H1 (cell line): Measurements from ENCODE around the gene CIBAR2. TPM values are rescaled to one million over a fixed set of nuclear protein-coding genes. Genes with fewer than 3 reads are reported as not detected.

Experiments used
- CTCF ChIA-PET: fragments of 300-600 bp; sonication (Branson Sonifier 250); formaldehyde crosslinking; loops from one replicate; lab custom pipeline; 2021; ENCODE audit not compliant: partially characterized antibody; lab: Charles Lee
- POLR2A ChIA-PET: fragments of 300-600 bp; sonication (Branson Sonifier 250); formaldehyde crosslinking; loops from one replicate; lab custom pipeline; 2021; ENCODE audit warnings: inconsistent platforms; ENCODE audit not compliant: partially characterized antibody; lab: Charles Lee
- DNase-seq, 2 experiments: peaks; one replicate each; pipeline versions ENCODE4 v3.0.0 to v3.0.0-alpha.2; 2010 to 2022; ENCODE audit warnings: low spot score in 2 of 2, low read depth in 1 of 2, mixed read lengths in 1 of 2
- FAIRE-seq: peaks from 2 replicates; lab custom pipeline; 2011; peaks lifted over from hg19 to GRCh38; lab: Jason Lieb, UNC
- H2AFZ ChIP-seq: 2 replicates; pipeline ENCODE4 v1.8.1; 2012; ENCODE audit warnings: low read length, inconsistent platforms
- H2AK5ac ChIP-seq: 2 replicates; pipeline ENCODE4 v1.6.1; 2013; ENCODE audit warnings: low read depth, low read length
- H2BK120ac ChIP-seq: replicated peaks from 2 replicates; pipeline ENCODE3; 2013; ENCODE audit warnings: low read depth, low read length, inconsistent platforms
- H2BK12ac ChIP-seq: 2 replicates; pipeline ENCODE4 v1.6.1; 2013; ENCODE audit warnings: low read depth, low read length
- H2BK15ac ChIP-seq: 2 replicates; pipeline ENCODE4 v1.6.1; 2013; ENCODE audit warnings: low read length
- H2BK20ac ChIP-seq: 2 replicates; pipeline ENCODE4 v1.6.1; 2013; ENCODE audit warnings: low read length
- H2BK5ac ChIP-seq: 2 replicates; pipeline ENCODE4 v1.6.1; 2013; ENCODE audit warnings: low read depth, low read length
- H3K14ac ChIP-seq: 2 replicates; pipeline ENCODE4 v1.6.1; 2013; ENCODE audit warnings: inconsistent platforms; ENCODE audit not compliant: insufficient read length
- H3K18ac ChIP-seq: 2 replicates; pipeline ENCODE4 v1.6.1; 2013; ENCODE audit warnings: low read length; ENCODE audit errors: extremely low read depth
- H3K23ac ChIP-seq: 2 replicates; pipeline ENCODE4 v1.6.1; 2013; ENCODE audit warnings: inconsistent platforms; ENCODE audit not compliant: insufficient read length
- H3K23me2 ChIP-seq: 2 replicates; pipeline ENCODE4 v1.6.1; 2013; ENCODE audit warnings: low read depth, low read length
- H3K27ac ChIP-seq: 2 replicates; pipeline ENCODE4 v1.6.1; 2011; ENCODE audit warnings: low read depth, low read length, inconsistent platforms
- H3K27me3 ChIP-seq, 4 experiments: replicated peaks in 1 of 4; 1 replicate in 1 of 4; 2 replicates in 3 of 4; pipeline versions ENCODE4 v1.6.1 to v1.8.1; 2011 to 2013; ENCODE audit warnings: low read length in 3 of 4, mild to moderate bottlenecking in 3 of 4, inconsistent platforms in 2 of 4, mixed read lengths in 2 of 4, moderate library complexity in 1 of 4; ENCODE audit not compliant: control insufficient read depth in 3 of 4, insufficient read depth in 3 of 4; ENCODE audit errors: extremely low read depth in 1 of 4
- H3K36me3 ChIP-seq, 4 experiments: 2 replicates each; pipeline versions ENCODE4 v1.6.1 to v1.8.1; 2011 to 2013; ENCODE audit warnings: mild to moderate bottlenecking in 4 of 4, low read length in 3 of 4, moderate library complexity in 2 of 4, control low read depth in 1 of 4, inconsistent platforms in 1 of 4; ENCODE audit not compliant: insufficient read depth in 4 of 4, control insufficient read depth in 2 of 4
- H3K4ac ChIP-seq: replicated peaks from 2 replicates; pipeline ENCODE3; 2013; ENCODE audit warnings: low read length, low read depth, mixed read lengths, inconsistent platforms; ENCODE audit not compliant: insufficient read length
- H3K4me1 ChIP-seq, 4 experiments: replicated peaks in 1 of 4; 1 replicate in 1 of 4; 2 replicates in 3 of 4; pipeline versions ENCODE4 v1.6.1 to v1.8.1; 2011 to 2013; ENCODE audit warnings: low read length in 3 of 4, inconsistent platforms in 2 of 4, mixed read lengths in 1 of 4; ENCODE audit not compliant: insufficient read depth in 4 of 4, control insufficient read depth in 3 of 4
- H3K4me2 ChIP-seq, 2 experiments: 2 replicates each; pipeline versions ENCODE4 v1.6.1 to v1.8.1; 2011 to 2013; ENCODE audit warnings: low read depth in 2 of 2, low read length in 2 of 2, control low read depth in 1 of 2, inconsistent platforms in 1 of 2, mild to moderate bottlenecking in 1 of 2; ENCODE audit not compliant: insufficient read depth in 1 of 2
- H3K4me3 ChIP-seq, 4 experiments: fragments of 200-600, 300-600 bp in 1 of 4; sonication (generic), shearing (Covaris generic), sonication (Bioruptor Twin) in 1 of 4; 2 replicates each; pipeline versions ENCODE4 v1.5.1 to v1.8.1; 2011 to 2016; ENCODE audit warnings: low read length in 4 of 4, low read depth in 3 of 4, control low read depth in 2 of 4, inconsistent platforms in 2 of 4, mild to moderate bottlenecking in 2 of 4, mixed read lengths in 1 of 4, moderate library complexity in 1 of 4; ENCODE audit not compliant: insufficient read depth in 2 of 4; ENCODE audit errors: extremely low read depth in 1 of 4
- H3K56ac ChIP-seq: replicated peaks from 2 replicates; pipeline ENCODE3; 2013; ENCODE audit warnings: low read depth, mild to moderate bottlenecking, mixed read lengths, low read length, inconsistent platforms; ENCODE audit not compliant: insufficient read length
- H3K79me1 ChIP-seq: 2 replicates; pipeline ENCODE4 v1.6.1; 2013; ENCODE audit warnings: low read depth, low read length, control low read depth
- H3K79me2 ChIP-seq, 2 experiments: 2 replicates each; pipeline versions ENCODE4 v1.6.1 to v1.8.1; 2012 to 2013; ENCODE audit warnings: low read length in 2 of 2, mild to moderate bottlenecking in 2 of 2, inconsistent platforms in 1 of 2; ENCODE audit not compliant: insufficient read depth in 2 of 2, control insufficient read depth in 1 of 2
- H3K9ac ChIP-seq, 4 experiments: replicated peaks in 1 of 4; 1 replicate in 1 of 4; 2 replicates in 3 of 4; pipeline versions ENCODE4 v1.6.1 to v1.8.1; 2011 to 2013; ENCODE audit warnings: low read depth in 3 of 4, low read length in 3 of 4, control low read depth in 2 of 4, mild to moderate bottlenecking in 2 of 4, moderate library complexity in 2 of 4, inconsistent platforms in 1 of 4; ENCODE audit errors: extremely low read depth in 1 of 4
- H3K9me3 ChIP-seq, 2 experiments: 2 replicates each; pipeline versions ENCODE4 v1.6.1 to v1.8.1; 2012 to 2013; ENCODE audit warnings: mild to moderate bottlenecking in 2 of 2, moderate library complexity in 2 of 2, control low read depth in 1 of 2, inconsistent platforms in 1 of 2, low read depth in 1 of 2, low read length in 1 of 2, mixed read lengths in 1 of 2; ENCODE audit not compliant: insufficient read depth in 2 of 2
- H4K20me1 ChIP-seq, 2 experiments: replicated peaks in 1 of 2; 2 replicates each; pipeline versions ENCODE3 to v1.8.1; 2011 to 2013; ENCODE audit warnings: inconsistent platforms in 2 of 2, low read length in 2 of 2, mild to moderate bottlenecking in 1 of 2; ENCODE audit not compliant: insufficient read depth in 2 of 2, control insufficient read depth in 1 of 2
- H4K5ac ChIP-seq: 2 replicates; pipeline ENCODE4 v1.6.1; 2013; ENCODE audit warnings: low read length, low read depth, mixed read lengths, inconsistent platforms; ENCODE audit not compliant: insufficient read length
- H4K8ac ChIP-seq: 2 replicates; pipeline ENCODE4 v1.8.0; 2013; ENCODE audit warnings: mild to moderate bottlenecking, moderate library complexity, low read length, inconsistent platforms; ENCODE audit not compliant: insufficient read depth; ENCODE audit errors: extremely low read depth
- H4K91ac ChIP-seq: replicated peaks from 2 replicates; pipeline ENCODE3; 2013; ENCODE audit warnings: low read length, mixed read lengths, inconsistent platforms; ENCODE audit not compliant: insufficient read length
- BCL11A ChIP-seq, 2 experiments: IDR thresholded peaks; one replicate each; pipeline ENCODE4 v1.6.1; 2011; ENCODE audit warnings: low read depth in 2 of 2, low read length in 2 of 2, mild to moderate bottlenecking in 2 of 2
- CBX8 ChIP-seq: fragments of 300-800, 300-1000 bp; sonication (generic); IDR thresholded peaks from 2 replicates; pipeline ENCODE4 v1.7.1; 2016; ENCODE audit warnings: low read depth, low read length, borderline replicate concordance
- CREB1 ChIP-seq: IDR thresholded peaks from 2 replicates; pipeline ENCODE4 v1.6.1; 2012; ENCODE audit warnings: inconsistent platforms
- FOSL1 ChIP-seq: IDR thresholded peaks from 2 replicates; pipeline ENCODE4 v1.6.1; 2011; ENCODE audit warnings: mild to moderate bottlenecking, low read depth, low read length, moderate library complexity; ENCODE audit not compliant: insufficient read depth
- GABPA ChIP-seq: IDR thresholded peaks from 2 replicates; pipeline ENCODE4 v1.6.1; 2011; ENCODE audit warnings: mild to moderate bottlenecking, low read length, moderate library complexity, borderline replicate concordance; ENCODE audit not compliant: insufficient read depth
- GTF2F1 ChIP-seq: IDR thresholded peaks from 2 replicates; pipeline ENCODE4 v1.6.1; 2012; ENCODE audit warnings: low read depth, low read length, improper control_type of control experiment, borderline replicate concordance
- JUN ChIP-seq: IDR thresholded peaks from 2 replicates; pipeline ENCODE4 v1.6.1; 2011; ENCODE audit warnings: low read depth, mild to moderate bottlenecking, improper control_type of control experiment, low read length
- MAFK ChIP-seq: IDR thresholded peaks from 2 replicates; pipeline ENCODE4 v1.6.1; 2012; ENCODE audit warnings: low read depth, mild to moderate bottlenecking, improper control_type of control experiment, low read length
- MAX ChIP-seq: IDR thresholded peaks from 2 replicates; pipeline ENCODE4 v1.6.1; 2012; ENCODE audit warnings: inconsistent platforms
- NANOG ChIP-seq: IDR thresholded peaks from 2 replicates; pipeline ENCODE4 v1.6.1; 2011; ENCODE audit warnings: low read length, low read depth, mild to moderate bottlenecking, inconsistent platforms; ENCODE audit not compliant: insufficient read depth, poor library complexity, severe bottlenecking
- SP2 ChIP-seq: IDR thresholded peaks from 2 replicates; pipeline ENCODE4 v1.6.1; 2012; ENCODE audit warnings: mild to moderate bottlenecking, low read length, inconsistent platforms
- SUZ12 ChIP-seq: fragments of 200-600 bp; sonication (generic); IDR thresholded peaks from 2 replicates; pipeline ENCODE4 v1.6.1; 2012; ENCODE audit warnings: mild to moderate bottlenecking, inconsistent platforms, low read length, moderate library complexity, mixed read lengths
- TAF1 ChIP-seq: IDR thresholded peaks from 2 replicates; pipeline ENCODE4 v1.6.1; 2011; ENCODE audit warnings: mild to moderate bottlenecking, low read depth, low read length
- TBP ChIP-seq: IDR thresholded peaks from 2 replicates; pipeline ENCODE4 v1.6.1; 2011; ENCODE audit warnings: low read depth, low read length, improper control_type of control experiment
- WGBS, 2 experiments: shearing (Covaris generic) in 1 of 2; methylation state at CpG; one replicate each; pipeline versions ENCODE4 v1.1.6 to v1.1.7; 2013 to 2015; ENCODE audit warnings: low lambda C conversion rate in 2 of 2, mixed read lengths in 2 of 2, inconsistent platforms in 1 of 2, low coverage in 1 of 2, missing lambda C conversion rate in 1 of 2; ENCODE audit not compliant: insufficient replicate concordance in 2 of 2, insufficient coverage in 1 of 2, insufficient read length in 1 of 2; ENCODE audit errors: extremely low coverage in 1 of 2, missing lambda C conversion rate in 1 of 2; 5-methylcytosine and 5-hydroxymethylcytosine counted together
- polyA plus RNA-seq, 7 experiments: library from polyadenylated mRNA; depleted of rRNA in 3 of 7; stranded (reverse) in 5 of 7; unstranded in 2 of 7; fragments of >200 nt in 5 of 7; fragments of 200-250 nt in 2 of 7; gene quantifications; 1 replicate in 5 of 7; 2 replicates in 1 of 7; 4 replicates in 1 of 7; pipeline versions ENCODE4 v1.2.1 to v1.2.3, GENCODE V29; 2011 to 2013; ENCODE audit warnings: missing spikeins in 2 of 7, mixed read lengths in 2 of 7
- total RNA-seq: library from RNA; stranded (reverse); fragmentation: NEBNext Ultra II Directional; extraction: Animal tissue kit (Norgen Biotek cat#: 25700); gene quantifications from 2 replicates; pipeline ENCODE4 v1.2.1, GENCODE V29; 2021

Gene CIBAR2
- total and polyA plus RNA-seq, 2 of the 8 experiments (the other 6 are each of a cell fraction or from before 2014, with no cell fraction given): 0.18 TPM; not detected in 1

GRCh38 chr16:85101956-85102630, 10.2 kb downstream of the CIBAR2 start:
- Histone ChIP-seq H2BK15ac (no peak overlapping the region), H3K79me2 (no peaks in the 10 kb centered on the region), H3K14ac (no peak overlapping the region), H2BK120ac (no peak overlapping the region), H3K18ac (no peak overlapping the region), H3K23ac (no peak overlapping the region), H3K9ac (no peak overlapping the region), H3K9me3 (no peaks in the 10 kb centered on the region), H2BK5ac (no peak overlapping the region), H3K4me1 (no peaks in the 10 kb centered on the region), H3K36me3 (no peaks in the 10 kb centered on the region; a peak in 1 of 8 replicates), H3K79me1 (no peaks in the 10 kb centered on the region), H3K27me3 (no peaks in the 10 kb centered on the region), H2AK5ac (no peak overlapping the region), H3K4ac (no peak overlapping the region), H3K4me2 (no peak overlapping the region), H2AFZ (no peak overlapping the region), H4K8ac (no peak overlapping the region), H3K27ac (no peak overlapping the region), H4K91ac (no peak overlapping the region), H4K20me1 (no peaks in the 10 kb centered on the region), H4K5ac (no peak overlapping the region), H3K56ac (no peak overlapping the region), H3K4me3 (no peak overlapping the region), H2BK20ac (no peak overlapping the region), H3K23me2 (no peaks in the 10 kb centered on the region), H2BK12ac (no peak overlapping the region)
- ChIA-PET CTCF (interaction anchor here (1.1 to 1.4 kb wide), 3 partner anchors 16 to 364 kb away, joined by 3 to 10 read pairs (median 3); no protein-coding TSS in a partner anchor), POLR2A (no interaction called here)
- DNase-seq (no peak), FAIRE-seq (no peak)
- WGBS, 2 experiments: 83% methylated on average over 11 of the region's 11 CpGs; no CpG with 5 or more reads in 1 of the 2 experiments
- no peak for TF ChIP-seq TBP
- TF ChIP-seq TAF1: no peak
- TF ChIP-seq JUN: no peak
- TF ChIP-seq CBX8: no peak
- no peak for TF ChIP-seq FOSL1
- no peak for TF ChIP-seq MAFK
- no peak for TF ChIP-seq CREB1
- TF ChIP-seq MAX: no peak
- no peak for TF ChIP-seq NANOG
- TF ChIP-seq SUZ12: no peak
- no peak for TF ChIP-seq GABPA
- TF ChIP-seq GTF2F1: no peak
- TF ChIP-seq SP2: no peak
- no peak for TF ChIP-seq BCL11A (IDR thresholded peaks at IDR 0.05; ENCODE audit: low read depth in 2 of 2, low read length in 2 of 2)
